Muscle layer of colon (tissue), 2 donors: ENCODE data around the gene KANK3.

ENCODE experiments used
- H3K27ac ChIP-seq: one replicate; pipeline ENCODE4 v1.7.0; 2013; ENCODE audit warnings: low read depth, mild to moderate bottlenecking, low read length, moderate library complexity
- H3K27me3 ChIP-seq, 2 donors: one replicate each; pipeline ENCODE4 v1.7.0; 2013; ENCODE audit warnings: low read length in 2 of 2, mild to moderate bottlenecking in 2 of 2; ENCODE audit not compliant: insufficient read depth in 2 of 2, control insufficient read depth in 1 of 2
- H3K36me3 ChIP-seq: one replicate; pipeline ENCODE4 v1.7.0; 2013; ENCODE audit warnings: mild to moderate bottlenecking, low read length; ENCODE audit not compliant: insufficient read depth
- H3K4me1 ChIP-seq: one replicate; pipeline ENCODE4 v1.7.0; 2013; ENCODE audit warnings: mild to moderate bottlenecking, low read length; ENCODE audit not compliant: insufficient read depth
- H3K4me3 ChIP-seq, 2 donors: one replicate each; pipeline ENCODE4 v1.7.0; 2013; ENCODE audit warnings: low read length in 2 of 2, low read depth in 1 of 2, mild to moderate bottlenecking in 1 of 2, moderate library complexity in 1 of 2
- H3K9ac ChIP-seq: one replicate; pipeline ENCODE4 v1.7.0; 2013; ENCODE audit warnings: low read length
- H3K9me3 ChIP-seq: one replicate; pipeline ENCODE4 v1.7.0; 2013; ENCODE audit warnings: mild to moderate bottlenecking, low read length
- donor health status: abdominal sarcoma.
- donor health status: Adenocarcinoma of cecum.

KANK3 gene

GRCh38 chr19:8334458-8335342, 8.4 kb downstream of the KANK3 start:
- Histone ChIP-seq H3K27me3 (peaks cover 17 to 35% of the 10 kb centered on the region in 2 donors), H3K9me3 (no peaks in the 10 kb centered on the region), H3K9ac (no peak overlapping the region), H3K4me1 (no peaks in the 10 kb centered on the region), H3K27ac (no peak overlapping the region), H3K4me3 (no peak overlapping the region), H3K36me3 (no peaks in the 10 kb centered on the region)

GRCh38 chr19:8333767-8334457, 9.2 kb downstream of the KANK3 start:
- H3K27ac ChIP-seq, result no peak overlapping the region

DNA sequence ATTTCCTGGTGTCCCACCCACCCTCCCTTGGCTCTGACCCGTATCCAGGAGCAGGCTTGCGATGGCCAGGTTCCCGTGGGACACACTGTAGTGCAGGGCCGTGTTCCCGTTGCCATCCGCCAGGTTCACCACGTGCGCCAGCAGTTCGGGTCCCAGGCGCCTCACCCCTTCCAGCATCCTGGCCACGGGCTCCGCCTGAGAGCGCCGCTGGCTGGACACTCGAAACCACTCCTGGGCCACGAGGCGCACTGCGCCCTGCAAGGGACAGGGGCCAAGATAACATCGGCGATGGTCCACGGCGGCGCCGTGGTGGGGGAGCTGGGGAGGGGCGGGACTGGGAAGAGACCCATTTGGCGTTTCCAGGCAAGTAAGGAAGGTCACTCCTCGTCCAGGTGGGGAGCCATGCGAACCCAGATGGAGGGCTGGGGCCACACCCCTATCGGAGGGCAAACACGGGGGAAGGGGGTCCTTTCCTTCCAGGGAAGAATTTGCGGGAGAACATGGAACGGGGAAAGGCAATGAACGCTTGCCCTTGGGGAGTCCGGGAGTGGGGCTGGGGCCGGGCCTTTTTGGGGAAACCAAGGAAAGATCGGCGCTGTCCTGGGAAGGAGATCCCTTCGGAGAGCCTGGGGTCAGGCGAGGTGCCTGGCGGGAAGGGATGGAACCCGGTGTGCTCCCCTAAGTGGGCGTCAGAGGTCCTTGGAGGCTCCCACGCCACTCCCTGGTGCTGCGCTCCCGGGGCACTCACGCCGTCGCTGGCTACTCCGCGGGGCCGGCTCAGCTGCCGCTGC, 9.9 kb downstream of the KANK3 start:
- H3K9ac ChIP-seq, result no peak overlapping the region
- no peak overlapping the region for H3K4me3 ChIP-seq
- no peaks in the 10 kb centered on the region for H3K4me1 ChIP-seq
- no peaks in the 10 kb centered on the region for H3K36me3 ChIP-seq
- H3K27me3 ChIP-seq, result peaks cover 17 to 35% of the 10 kb centered on the region in 2 donors
- no peak overlapping the region for H3K27ac ChIP-seq
- no peaks in the 10 kb centered on the region for H3K9me3 ChIP-seq

More at GRCh38 chr19:8333767-8334457, 9.2 kb downstream of the KANK3 start:
- no peak overlapping the region for H3K9ac ChIP-seq
- H3K4me1 ChIP-seq, result no peaks in the 10 kb centered on the region
- no peaks in the 10 kb centered on the region for H3K36me3 ChIP-seq
- peaks cover 17 to 35% of the 10 kb centered on the region in 2 donors for H3K27me3 ChIP-seq
- no peak overlapping the region for H3K4me3 ChIP-seq
- H3K9me3 ChIP-seq, result no peaks in the 10 kb centered on the region

DNA sequence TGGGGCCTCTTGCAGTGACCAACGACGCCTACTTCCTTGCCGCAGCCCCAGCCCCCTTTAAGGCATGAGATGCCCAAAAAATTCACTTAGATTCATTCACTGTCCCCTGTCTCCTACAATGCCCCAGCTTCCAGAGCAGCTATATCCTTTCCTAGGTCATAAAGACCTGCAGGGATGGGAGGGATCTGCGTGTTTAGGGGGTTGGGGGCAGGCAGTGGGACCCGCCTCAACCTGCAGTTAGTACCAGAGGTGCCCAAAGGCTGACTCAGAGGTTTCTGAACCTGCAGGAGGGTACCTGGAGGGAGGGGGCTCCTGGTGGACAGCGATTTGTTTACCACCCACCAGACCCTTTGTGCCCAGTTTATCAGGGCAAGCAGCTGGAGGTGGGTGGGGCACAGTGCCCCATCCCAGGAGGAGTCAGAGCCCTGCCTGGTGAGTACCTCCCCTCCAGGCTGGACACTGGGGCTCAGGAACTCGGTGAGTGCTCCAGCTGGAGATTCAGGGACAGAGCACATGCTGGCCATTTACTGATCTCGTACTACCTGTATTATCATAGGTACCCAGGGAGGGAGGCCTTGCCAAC, 11.7 kb downstream of the KANK3 start:
- Histone ChIP-seq H3K9ac (no peak overlapping the region), H3K9me3 (no peaks in the 10 kb centered on the region), H3K36me3 (no peaks in the 10 kb centered on the region), H3K27ac (no peak overlapping the region), H3K4me1 (no peaks in the 10 kb centered on the region), H3K4me3 (no peak overlapping the region), H3K27me3 (peaks cover 17 to 28% of the 10 kb centered on the region in 2 donors)

DNA sequence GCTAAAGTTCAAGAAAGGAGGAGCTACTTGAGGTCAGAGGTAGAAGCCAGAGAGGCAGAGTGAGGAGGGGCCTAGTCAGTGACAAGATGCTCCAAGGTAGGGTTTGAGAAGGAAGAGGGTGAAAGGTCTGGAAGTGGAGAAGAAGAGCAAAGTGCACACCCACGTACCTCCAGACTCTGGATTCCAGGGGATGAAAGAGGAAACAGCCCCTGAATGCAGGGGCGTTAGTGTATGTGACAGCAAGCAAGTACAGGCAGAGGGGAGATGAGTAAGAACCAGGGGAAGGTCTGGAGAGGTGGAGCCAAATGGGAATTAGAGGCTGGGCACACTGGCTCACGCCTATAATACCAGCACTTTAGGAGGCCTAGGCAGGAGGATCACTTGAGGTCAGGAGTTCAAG, 13.1 kb downstream of the KANK3 start:
- Histone ChIP-seq H3K9ac (no peak overlapping the region), H3K4me3 (no peak overlapping the region)

DNA sequence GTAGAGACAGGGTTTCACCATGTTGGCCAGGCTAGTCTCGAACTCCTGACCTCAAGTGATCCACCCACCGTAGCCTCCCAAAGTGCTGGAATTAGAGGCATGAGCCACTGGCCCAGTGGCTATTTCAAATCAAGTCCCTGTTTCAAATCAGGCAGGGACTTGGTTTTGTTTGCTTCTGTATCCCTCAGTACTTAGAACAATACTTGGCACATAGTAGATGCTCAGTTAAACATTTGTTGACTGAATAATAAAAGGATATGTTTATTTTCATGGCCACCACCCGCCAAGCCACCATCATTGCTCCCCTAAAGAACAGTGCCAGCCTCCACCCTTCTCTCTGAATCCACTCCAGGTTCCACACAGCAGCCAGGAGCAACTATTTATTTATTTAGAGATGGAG, 17.6 kb downstream of the KANK3 start:
- H3K36me3 ChIP-seq, result peaks cover 21% of the 10 kb centered on the region
- H3K27me3 ChIP-seq, result no peaks in the 10 kb centered on the region
- no peak overlapping the region for H3K27ac ChIP-seq
- H3K4me3 ChIP-seq, result no peak overlapping the region
- no peaks in the 10 kb centered on the region for H3K9me3 ChIP-seq
- no peak overlapping the region for H3K9ac ChIP-seq
- H3K4me1 ChIP-seq, result peaks cover 23% of the 10 kb centered on the region

More for the DNA sequence above, 13.1 kb downstream of the KANK3 start:
- H3K27me3 ChIP-seq, result peaks cover 11 to 19% of the 10 kb centered on the region in 2 donors
- H3K27ac ChIP-seq, result no peak overlapping the region
- no peaks in the 10 kb centered on the region for H3K36me3 ChIP-seq
- H3K9me3 ChIP-seq, result no peaks in the 10 kb centered on the region
- H3K4me1 ChIP-seq, result no peaks in the 10 kb centered on the region

DNA sequence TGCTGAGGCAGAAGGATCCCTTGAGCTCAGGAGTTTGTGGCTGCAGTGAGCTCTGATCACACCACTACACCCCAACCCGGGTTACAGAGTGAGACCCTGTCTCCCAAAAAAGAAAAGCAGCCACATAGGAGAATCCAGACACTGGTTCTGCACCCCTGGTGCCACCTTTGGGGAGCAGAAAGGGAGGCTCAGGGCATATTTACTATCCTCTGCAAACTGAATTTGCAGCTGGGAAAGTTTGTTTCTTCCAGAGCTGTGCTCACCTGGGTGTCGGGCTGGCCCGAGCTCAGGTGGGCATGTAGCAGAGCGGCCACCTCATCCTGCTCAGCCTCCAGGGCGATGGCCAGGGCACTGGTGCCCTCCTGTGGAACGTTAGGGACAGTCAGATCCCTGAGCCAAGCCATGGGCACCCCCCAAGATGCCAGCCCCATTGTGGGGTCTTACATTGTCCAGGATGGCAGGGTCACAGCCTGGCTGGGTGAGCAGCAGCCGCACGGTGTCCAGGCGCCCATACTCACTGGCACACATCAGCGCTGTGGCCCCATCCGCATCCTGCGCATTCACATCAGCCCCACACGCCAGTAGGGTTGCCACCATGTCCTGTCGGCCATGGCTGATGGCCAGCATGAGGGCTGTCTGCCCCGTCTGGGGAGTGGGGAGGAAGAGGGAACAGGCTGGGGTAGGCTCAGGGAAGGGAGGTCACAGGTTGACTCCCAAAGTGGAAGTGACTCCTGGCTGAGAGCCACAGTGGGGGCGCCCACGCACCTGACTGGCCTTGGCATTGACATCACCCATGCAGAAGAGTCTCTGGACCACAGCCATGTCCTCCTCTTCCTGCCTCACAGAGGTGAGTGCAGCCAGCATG, 18.6 kb downstream of the KANK3 start:
- H3K9me3 ChIP-seq, result no peaks in the 10 kb centered on the region
- peaks cover 21% of the 10 kb centered on the region for H3K36me3 ChIP-seq
- no peak overlapping the region for H3K27ac ChIP-seq
- H3K4me3 ChIP-seq, result no peak overlapping the region
- no peaks in the 10 kb centered on the region for H3K27me3 ChIP-seq
- peaks cover 31% of the 10 kb centered on the region for H3K4me1 ChIP-seq
- H3K9ac ChIP-seq, result no peak overlapping the region

- Histone ChIP-seq H3K36me3 (peaks cover 21% of the 10 kb centered on the region), H3K9me3 (no peaks in the 10 kb centered on the region), H3K4me3 (no peak overlapping the region), H3K27ac (no peak overlapping the region), H3K9ac (no peak overlapping the region), H3K4me1 (peaks cover 31% of the 10 kb centered on the region), H3K27me3 (no peaks in the 10 kb centered on the region)
These were observed 19.3 kb downstream of the KANK3 start for GRCh38 chr19:8323781-8324185.

DNA sequence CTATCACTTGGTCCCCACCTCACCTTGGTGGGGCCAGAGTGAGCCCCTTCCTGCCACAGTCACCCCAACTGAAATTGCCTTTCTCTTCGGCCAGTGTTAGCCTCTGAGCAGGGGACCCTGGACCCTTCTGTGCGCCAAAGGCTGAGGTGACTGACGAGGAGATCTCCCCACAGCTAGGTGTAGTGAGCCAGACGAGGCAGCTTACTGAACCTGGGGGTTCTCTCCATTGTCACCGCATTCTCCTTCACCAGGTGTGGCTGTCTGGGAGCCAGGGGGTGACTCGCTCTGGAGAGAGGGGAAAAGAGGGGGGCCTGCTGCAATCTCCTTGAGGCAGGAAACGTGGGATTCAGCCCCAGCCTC, 20.4 kb downstream of the KANK3 start:
- Histone ChIP-seq H3K36me3 (peaks cover 21% of the 10 kb centered on the region), H3K9me3 (no peaks in the 10 kb centered on the region), H3K27me3 (no peaks in the 10 kb centered on the region), H3K4me1 (peaks cover 31% of the 10 kb centered on the region), H3K27ac (no peak overlapping the region), H3K9ac (peak overlapping the region; percentile 91), H3K4me3 (peak overlapping the region in 1 of 2 donors; percentile 99)

DNA sequence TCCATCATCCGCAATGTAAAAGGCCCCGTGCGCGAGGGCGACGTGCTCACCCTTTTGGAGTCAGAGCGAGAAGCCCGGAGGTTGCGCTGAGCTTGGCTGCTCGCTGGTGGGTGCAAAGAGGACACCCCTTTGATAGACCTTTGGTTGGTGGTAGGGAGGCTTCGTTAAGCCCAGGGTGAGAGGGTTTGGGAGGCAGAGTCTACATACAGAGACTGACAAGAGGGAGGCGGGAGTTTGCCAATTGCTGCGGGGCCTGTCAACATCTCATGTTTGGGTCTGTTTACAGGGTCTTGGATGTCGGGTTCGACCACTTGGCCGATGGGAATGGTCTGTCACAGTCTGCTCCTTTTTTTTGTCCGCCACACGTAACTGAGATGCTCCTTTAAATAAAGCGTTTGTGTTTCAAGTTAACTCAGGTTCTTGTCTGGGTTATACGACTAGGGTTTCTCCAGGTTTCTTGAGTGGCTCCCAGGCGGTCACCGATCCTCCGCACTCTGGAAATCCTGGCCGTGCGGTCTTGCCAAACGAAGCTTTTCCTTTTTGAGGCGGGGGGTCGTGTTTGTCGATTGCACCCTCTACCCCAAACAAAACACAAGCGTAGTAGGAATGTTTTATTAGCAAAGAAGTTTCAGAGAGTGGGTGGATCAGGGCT, 20.9 kb downstream of the KANK3 start:
- peak overlapping the region; percentile 99 for H3K27ac ChIP-seq
- no peaks in the 10 kb centered on the region for H3K27me3 ChIP-seq
- H3K9me3 ChIP-seq, result no peaks in the 10 kb centered on the region
- H3K36me3 ChIP-seq, result peaks cover 25% of the 10 kb centered on the region
- H3K9ac ChIP-seq, result peak overlapping the region; percentile 91
- H3K4me3 ChIP-seq, result peak overlapping the region; percentile 88 to 99
- peaks cover 31% of the 10 kb centered on the region for H3K4me1 ChIP-seq
